ENCODE measurements around the gene STK24. TPM values are rescaled to one million over a fixed set of nuclear protein-coding genes. Genes with fewer than 3 reads are reported as not detected.

Gene STK24
- total RNA-seq, 2 experiments from 2014 or later, result 140 to 147 TPM

DNA sequence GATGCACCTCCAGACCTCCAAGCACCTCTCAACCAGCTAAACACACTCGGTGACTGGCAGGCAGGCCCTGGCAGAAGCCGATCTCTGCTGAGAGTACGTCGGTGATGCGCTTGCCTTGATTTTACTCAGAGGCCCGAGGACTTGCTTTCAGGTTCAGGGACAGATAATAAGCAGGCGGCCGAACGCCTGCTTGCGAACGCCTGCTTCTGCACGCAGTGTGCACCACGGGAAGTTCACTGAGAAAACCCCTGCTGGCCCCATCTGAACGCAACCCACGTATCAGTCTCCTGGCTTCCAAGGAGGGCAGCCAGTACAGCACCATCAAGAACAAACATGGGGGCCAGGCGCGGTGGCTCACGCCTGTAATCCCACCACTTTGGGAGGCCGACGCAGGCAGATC is 108.0 kb downstream of the STK24 start:
- Mint-ChIP-seq H3K27me3 (no peaks in the 10 kb centered on the region), H3K4me1 (peaks cover 11% of the 10 kb centered on the region), H3K9me3 (peaks cover 4% of the 10 kb centered on the region), H3K4me3 (no peak overlapping the region), H3K27ac (no peak overlapping the region), H3K36me3 (peaks cover 32% of the 10 kb centered on the region)
- ATAC-seq (ENCODE audit: low read depth) (no peak), DNase-seq (no peak)
- POLR2A ChIA-PET, result no interaction called here

DNA sequence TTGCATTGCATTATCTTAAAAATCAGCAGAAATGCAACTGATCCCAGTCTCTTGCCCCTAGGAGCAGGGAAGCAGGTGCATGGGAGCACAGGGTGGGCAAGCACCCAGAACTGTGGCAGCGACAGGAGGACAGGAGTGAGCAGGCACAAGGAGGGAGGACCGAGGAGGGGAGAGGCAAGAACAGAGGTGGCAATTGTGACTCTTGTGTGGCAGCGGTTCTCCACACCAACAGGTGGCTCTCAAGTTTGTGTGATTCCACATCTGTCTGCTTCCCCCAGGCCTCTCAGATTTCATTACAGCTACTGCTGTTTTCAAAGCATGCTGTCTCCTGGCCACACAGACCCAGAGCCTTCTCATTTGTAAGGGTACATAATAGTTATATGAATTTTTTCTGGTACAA is 108.5 kb downstream of the STK24 start:
- POLR2A ChIA-PET, result no interaction called here
- Mint-ChIP-seq H3K36me3 (peaks cover 32% of the 10 kb centered on the region), H3K27ac (no peak overlapping the region), H3K27me3 (no peaks in the 10 kb centered on the region), H3K9me3 (peaks cover 4% of the 10 kb centered on the region), H3K4me3 (no peak overlapping the region), H3K4me1 (peaks cover 10% of the 10 kb centered on the region)
- ATAC-seq (ENCODE audit: low read depth) (no peak), DNase-seq (no peak)

DNA sequence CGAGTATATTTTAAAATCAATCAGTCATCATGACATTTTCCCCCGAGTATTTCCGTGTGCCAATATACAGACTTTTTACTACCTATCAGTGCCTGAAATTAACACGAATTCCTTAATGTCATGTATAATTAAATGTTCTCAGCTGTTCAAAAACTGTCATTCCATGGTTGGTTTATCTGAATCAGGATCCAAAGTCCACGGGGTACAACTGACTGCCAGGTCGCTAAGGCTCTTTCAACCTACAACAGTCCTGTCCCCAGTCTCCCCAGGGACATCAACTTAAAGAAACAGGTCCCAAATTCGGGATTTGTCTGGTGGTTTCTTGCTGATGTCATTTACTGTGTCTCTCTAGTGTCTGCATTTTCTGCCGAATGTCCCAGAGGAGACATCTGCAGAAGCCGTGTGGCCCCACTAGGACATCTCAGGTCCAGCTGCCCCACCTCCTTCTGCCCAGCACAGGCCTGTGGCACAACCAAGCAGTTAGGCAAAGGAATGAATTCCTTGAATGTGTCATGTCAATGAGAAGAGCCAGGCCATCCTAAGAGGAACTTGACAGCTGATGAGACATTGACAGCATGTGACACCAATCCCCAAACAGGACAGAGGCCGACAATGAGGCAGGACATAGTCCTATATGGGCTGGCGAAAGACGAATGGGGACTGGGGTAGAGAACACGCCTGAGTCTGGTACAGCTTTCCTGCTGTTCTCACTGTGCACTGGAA is 109.5 kb downstream of the STK24 start:
- POLR2A ChIA-PET, result no interaction called here
- Mint-ChIP-seq H3K36me3 (peaks cover 32% of the 10 kb centered on the region), H3K4me1 (peaks cover 5% of the 10 kb centered on the region), H3K27me3 (no peaks in the 10 kb centered on the region), H3K9me3 (no peaks in the 10 kb centered on the region), H3K4me3 (no peak overlapping the region), H3K27ac (peak overlapping the region; percentile 27)
- ATAC-seq (ENCODE audit: low read depth), result no peak
- no peak for DNase-seq

DNA sequence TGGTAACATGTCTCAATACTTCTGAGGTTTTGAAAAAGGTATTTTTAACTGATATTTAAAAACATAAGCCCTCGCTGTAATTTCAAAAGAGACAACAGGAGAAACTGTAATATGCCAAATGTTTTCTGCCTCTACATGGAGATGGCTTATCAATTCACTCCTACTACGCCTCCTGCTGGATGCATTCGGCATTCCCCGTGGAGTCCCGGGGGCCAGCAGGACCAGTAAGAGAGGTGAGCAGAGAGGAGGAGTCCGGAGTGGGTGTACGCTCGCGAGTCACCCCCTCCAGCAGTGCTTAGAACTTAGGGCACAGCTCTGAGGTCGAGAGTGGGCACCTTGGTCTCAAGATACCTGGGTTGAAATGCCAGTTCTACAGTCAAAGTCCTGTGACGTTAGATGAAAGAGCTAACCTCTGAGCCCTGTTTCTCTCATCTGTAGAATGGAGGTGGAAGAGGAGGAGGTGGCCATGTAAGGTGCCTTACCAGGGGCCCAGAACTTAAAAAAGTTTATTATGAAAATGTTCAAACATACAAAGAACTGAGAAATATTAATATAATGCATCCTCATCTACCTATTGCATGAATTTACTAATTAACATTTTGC is 110.2 kb downstream of the STK24 start:
- H3K4me3 Mint-ChIP-seq, result no peak overlapping the region
- DNase-seq (no peak), ATAC-seq (ENCODE audit: low read depth) (no peak)
- peaks cover 29% of the 10 kb centered on the region for H3K36me3 Mint-ChIP-seq
- H3K27ac Mint-ChIP-seq, result no peak overlapping the region
- POLR2A ChIA-PET, result no interaction called here
- peaks cover 5% of the 10 kb centered on the region for H3K4me1 Mint-ChIP-seq
- H3K27me3 Mint-ChIP-seq, result no peaks in the 10 kb centered on the region
- no peaks in the 10 kb centered on the region for H3K9me3 Mint-ChIP-seq

DNA sequence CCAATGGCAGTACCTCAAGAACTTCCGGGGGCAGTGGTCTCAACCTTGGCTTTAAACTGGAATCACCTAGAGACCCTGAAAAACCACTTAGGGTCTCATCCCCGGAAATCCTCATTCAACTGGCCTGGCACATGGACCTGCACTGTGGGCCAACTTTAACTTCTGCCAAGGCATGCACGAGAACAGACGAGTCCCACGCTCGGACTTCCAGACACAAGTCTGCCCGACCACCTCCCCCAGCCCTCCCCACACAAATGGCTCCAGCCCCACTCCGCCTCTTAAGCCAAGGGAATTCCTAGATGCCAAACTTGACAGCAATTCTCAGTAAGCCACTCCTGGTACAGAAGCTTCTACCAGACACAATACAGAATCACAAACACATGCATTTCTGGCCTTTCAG is 114.0 kb downstream of the STK24 start:
- Mint-ChIP-seq H3K4me3 (no peak overlapping the region), H3K27ac (no peak overlapping the region), H3K36me3 (peaks cover 29% of the 10 kb centered on the region), H3K4me1 (peaks cover 4% of the 10 kb centered on the region), H3K9me3 (no peaks in the 10 kb centered on the region), H3K27me3 (no peaks in the 10 kb centered on the region)
- POLR2A ChIA-PET, result no interaction called here
- ATAC-seq (ENCODE audit: low read depth), result no peak
- DNase-seq, result peak; percentile 15

DNA sequence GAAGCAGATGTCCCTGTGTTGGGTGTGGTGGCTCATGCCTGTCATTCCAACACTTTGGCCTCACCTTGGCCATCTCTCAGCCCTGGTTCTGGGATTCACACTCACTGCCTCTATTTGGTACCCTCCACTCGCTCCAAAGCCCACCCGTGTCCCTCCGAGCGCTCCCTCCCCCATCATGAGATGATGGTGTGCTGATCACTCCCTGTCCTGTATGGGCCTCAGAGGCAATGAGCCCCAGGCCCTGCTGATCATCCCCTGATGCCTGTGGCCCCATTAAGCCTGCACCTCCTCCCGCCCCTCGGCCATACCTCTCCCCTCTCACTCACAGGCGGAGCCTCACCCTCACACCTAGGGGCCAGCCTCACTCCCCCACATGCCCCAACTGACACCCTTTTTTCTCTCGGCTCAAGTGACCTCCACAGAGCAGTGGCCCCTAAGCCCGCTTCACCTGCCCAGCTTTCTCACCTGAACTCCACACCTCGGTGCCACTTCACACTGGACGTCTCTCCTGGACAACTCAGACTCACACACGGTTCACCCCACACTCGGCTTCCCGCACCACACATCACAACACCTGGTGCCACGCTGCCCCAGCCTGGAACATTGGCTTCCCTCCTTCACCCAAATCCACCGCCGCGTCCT is 114.5 kb downstream of the STK24 start:
- ATAC-seq (ENCODE audit: low read depth) (no peak), DNase-seq (no peak)
- POLR2A ChIA-PET, result no interaction called here
- H3K27me3 Mint-ChIP-seq, result no peaks in the 10 kb centered on the region
- no peaks in the 10 kb centered on the region for H3K9me3 Mint-ChIP-seq
- peak overlapping the region; percentile 44 for H3K27ac Mint-ChIP-seq
- H3K36me3 Mint-ChIP-seq, result peaks cover 29% of the 10 kb centered on the region
- no peak overlapping the region for H3K4me3 Mint-ChIP-seq
- H3K4me1 Mint-ChIP-seq, result peaks cover 4% of the 10 kb centered on the region

DNA sequence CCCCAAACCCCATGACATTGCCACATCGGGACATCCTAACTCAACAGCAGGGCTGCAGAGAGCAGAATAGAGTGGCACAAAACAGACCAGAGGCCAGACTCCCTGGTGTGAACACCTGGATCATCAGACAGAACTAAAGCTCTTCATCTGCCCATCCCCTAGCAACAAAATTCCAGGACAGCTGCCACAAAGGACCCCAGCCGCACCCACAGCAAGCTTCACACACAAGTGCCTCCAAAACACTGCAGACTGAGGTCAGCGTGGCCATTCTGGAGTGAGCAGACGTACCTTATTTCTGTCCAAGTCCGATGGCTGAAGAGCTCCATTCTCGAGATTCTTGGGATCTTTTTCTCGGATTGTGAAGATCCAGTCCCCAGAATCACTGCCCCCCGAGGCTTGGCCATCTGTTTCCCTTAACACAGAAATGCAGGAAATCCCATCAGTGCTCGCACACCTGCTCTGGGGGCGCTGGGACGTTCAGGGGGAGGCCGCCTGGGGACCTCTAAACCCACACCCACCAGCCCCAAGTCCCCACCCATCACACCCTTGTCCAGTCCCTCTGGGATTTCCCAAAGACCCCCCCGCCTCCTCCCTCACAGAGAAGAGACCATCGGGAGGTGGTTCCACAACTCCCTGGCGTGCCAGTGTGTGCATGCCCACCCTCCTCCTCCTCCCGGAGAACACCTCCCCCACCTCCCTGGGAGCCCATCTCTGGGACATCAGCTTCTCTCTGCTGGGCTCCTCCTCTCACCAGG is 115.2 kb downstream of the STK24 start:
- Mint-ChIP-seq H3K36me3 (peaks cover 31% of the 10 kb centered on the region), H3K27ac (no peak overlapping the region), H3K27me3 (no peaks in the 10 kb centered on the region), H3K4me3 (no peak overlapping the region), H3K4me1 (peaks cover 2% of the 10 kb centered on the region), H3K9me3 (no peaks in the 10 kb centered on the region)
- no peak for DNase-seq
- POLR2A ChIA-PET, result no interaction called here
- no peak for ATAC-seq (ENCODE audit: low read depth)

DNA sequence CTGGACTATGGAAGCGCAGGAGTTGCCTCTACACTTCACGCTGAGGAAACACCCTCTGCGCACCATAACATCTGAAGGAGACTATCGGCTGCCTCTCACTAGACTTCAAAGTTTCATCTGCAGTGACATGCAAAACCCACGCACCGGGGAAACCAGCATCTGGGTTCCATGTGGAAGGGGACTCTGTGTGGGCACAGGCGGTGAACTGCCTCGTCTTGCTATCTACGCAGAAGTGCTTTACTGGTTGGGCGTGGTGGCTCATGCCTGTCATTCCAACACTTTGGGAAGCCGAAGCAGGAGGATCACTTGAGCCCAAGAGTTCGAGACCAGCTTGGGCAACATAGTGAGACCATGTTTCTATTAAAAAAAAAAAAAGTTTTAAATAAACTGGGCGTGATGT is 116.4 kb downstream of the STK24 start:
- POLR2A ChIA-PET, result no interaction called here
- H3K27me3 Mint-ChIP-seq, result no peaks in the 10 kb centered on the region
- H3K4me1 Mint-ChIP-seq, result no peaks in the 10 kb centered on the region
- DNase-seq, result no peak
- ATAC-seq (ENCODE audit: low read depth), result no peak
- H3K27ac Mint-ChIP-seq, result no peak overlapping the region
- peaks cover 32% of the 10 kb centered on the region for H3K36me3 Mint-ChIP-seq
- no peaks in the 10 kb centered on the region for H3K9me3 Mint-ChIP-seq
- no peak overlapping the region for H3K4me3 Mint-ChIP-seq

DNA sequence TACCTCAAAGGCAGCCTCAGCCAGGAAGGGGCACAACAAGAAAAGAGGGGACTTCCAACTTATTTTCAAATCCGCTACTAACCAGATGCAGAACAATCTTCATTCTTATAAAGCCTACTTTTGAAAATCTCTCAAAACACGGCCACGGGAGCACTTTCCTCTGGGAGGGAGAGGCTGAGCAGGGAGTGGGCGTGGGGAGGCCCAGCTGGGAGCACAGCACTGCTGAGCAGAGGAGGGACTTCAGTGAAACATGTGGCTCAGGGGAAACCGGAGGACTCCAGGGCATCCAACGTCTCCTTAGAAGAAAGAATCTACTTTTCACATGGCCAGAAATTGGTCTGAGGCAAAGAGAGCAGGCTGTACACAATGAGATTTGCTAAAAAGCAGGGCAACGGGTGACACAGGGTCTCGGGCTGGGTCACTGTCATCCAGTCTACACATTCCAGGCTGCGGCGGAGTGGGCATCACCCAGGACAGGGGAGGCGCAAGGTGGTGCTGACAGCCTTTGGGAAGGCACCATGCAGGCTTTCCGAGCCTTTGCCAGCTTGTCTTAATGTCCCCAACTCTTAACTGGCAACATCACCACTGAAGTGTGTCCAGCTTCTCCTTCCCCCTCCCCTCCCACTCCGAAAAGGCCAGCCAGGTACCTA is 117.1 kb downstream of the STK24 start:
- no peak overlapping the region for H3K4me3 Mint-ChIP-seq
- peaks cover 29% of the 10 kb centered on the region for H3K36me3 Mint-ChIP-seq
- H3K27me3 Mint-ChIP-seq, result no peaks in the 10 kb centered on the region
- no peaks in the 10 kb centered on the region for H3K4me1 Mint-ChIP-seq
- ATAC-seq (ENCODE audit: low read depth) (no peak), DNase-seq (no peak)
- POLR2A ChIA-PET, result no interaction called here
- no peaks in the 10 kb centered on the region for H3K9me3 Mint-ChIP-seq
- H3K27ac Mint-ChIP-seq, result no peak overlapping the region

DNA sequence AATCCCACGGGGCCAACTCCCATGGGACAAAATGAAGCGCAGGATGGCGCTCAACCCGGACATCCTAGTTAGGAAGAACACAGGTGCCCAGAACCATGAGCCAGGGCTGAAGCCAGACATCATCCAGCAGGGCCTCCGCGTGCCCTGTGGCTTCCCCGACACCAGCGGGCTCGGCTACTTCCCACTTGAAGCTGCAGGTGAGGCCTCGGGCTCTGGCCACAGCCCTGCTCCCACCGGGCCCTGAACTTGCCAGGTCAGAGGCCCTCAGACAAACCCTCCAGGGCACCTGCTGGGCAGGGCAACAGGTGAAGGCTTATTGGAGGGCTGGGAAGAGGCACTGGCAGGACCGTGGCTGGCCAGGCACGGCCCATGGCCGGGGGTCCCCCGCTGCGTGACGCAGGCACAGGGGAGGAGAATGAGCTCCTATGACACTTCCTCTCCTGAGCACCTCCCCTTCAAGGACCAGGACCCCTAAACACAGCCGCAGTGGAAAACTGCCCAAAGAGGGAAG is 117.7 kb downstream of the STK24 start:
- DNase-seq (no peak), ATAC-seq (ENCODE audit: low read depth) (no peak)
- H3K9me3 Mint-ChIP-seq, result no peaks in the 10 kb centered on the region
- no peak overlapping the region for H3K4me3 Mint-ChIP-seq
- peaks cover 29% of the 10 kb centered on the region for H3K36me3 Mint-ChIP-seq
- no peaks in the 10 kb centered on the region for H3K4me1 Mint-ChIP-seq
- no peaks in the 10 kb centered on the region for H3K27me3 Mint-ChIP-seq
- POLR2A ChIA-PET, result interaction anchor here (0.5 kb wide), 1 partner anchor 67 kb away, joined by 3 read pairs; no protein-coding TSS in a partner anchor
- no peak overlapping the region for H3K27ac Mint-ChIP-seq

DNA sequence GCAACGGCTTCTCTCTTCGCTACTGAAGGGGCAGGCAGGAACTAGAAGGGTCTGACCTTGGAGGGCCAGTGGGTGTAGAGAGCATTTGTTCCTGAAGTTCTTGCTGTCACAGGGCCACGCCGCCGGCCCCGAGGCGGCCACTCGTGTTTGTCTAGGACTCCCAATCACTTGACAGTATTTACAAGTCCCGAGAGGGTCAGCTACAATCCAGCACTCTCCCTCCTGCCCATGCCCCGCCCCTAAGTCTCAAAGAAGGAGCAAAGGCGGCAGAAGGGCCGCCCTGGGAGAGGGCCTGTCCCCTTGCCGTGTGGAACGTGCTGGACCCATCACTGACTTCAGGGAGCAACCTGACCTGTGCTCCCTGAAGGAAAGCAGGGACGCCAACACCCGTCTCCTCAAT is 118.5 kb downstream of the STK24 start:
- no peak overlapping the region for H3K27ac Mint-ChIP-seq
- no peak overlapping the region for H3K4me3 Mint-ChIP-seq
- H3K27me3 Mint-ChIP-seq, result no peaks in the 10 kb centered on the region
- no peaks in the 10 kb centered on the region for H3K4me1 Mint-ChIP-seq
- no peak for ATAC-seq (ENCODE audit: low read depth)
- peaks cover 25% of the 10 kb centered on the region for H3K36me3 Mint-ChIP-seq
- POLR2A ChIA-PET, result no interaction called here
- no peaks in the 10 kb centered on the region for H3K9me3 Mint-ChIP-seq
- no peak for DNase-seq

DNA sequence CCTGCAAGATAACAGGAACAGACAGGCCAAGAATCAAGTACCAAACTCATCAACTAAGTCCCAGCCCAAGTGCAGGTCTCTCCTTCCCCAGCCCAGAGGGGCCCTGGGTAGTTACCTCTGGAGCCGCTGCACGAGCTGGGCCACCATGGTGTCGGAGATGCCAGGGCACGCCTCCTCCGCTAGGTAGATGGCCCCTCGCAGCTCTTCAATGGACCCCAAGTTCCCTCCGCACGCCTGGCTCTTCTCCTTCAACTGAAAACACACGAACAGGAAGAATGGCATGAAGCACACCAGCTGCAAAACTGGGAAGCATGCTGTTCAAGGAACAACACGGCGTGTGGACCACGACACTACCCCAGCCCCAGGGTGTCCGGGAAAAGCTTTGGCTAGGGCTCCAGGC is 119.9 kb downstream of the STK24 start:
- DNase-seq (no peak), ATAC-seq (ENCODE audit: low read depth) (no peak)
- H3K4me3 Mint-ChIP-seq, result no peak overlapping the region
- no peaks in the 10 kb centered on the region for H3K9me3 Mint-ChIP-seq
- H3K4me1 Mint-ChIP-seq, result no peaks in the 10 kb centered on the region
- H3K27me3 Mint-ChIP-seq, result no peaks in the 10 kb centered on the region
- POLR2A ChIA-PET, result no interaction called here
- peaks cover 15% of the 10 kb centered on the region for H3K36me3 Mint-ChIP-seq
- H3K27ac Mint-ChIP-seq, result no peak overlapping the region

DNA sequence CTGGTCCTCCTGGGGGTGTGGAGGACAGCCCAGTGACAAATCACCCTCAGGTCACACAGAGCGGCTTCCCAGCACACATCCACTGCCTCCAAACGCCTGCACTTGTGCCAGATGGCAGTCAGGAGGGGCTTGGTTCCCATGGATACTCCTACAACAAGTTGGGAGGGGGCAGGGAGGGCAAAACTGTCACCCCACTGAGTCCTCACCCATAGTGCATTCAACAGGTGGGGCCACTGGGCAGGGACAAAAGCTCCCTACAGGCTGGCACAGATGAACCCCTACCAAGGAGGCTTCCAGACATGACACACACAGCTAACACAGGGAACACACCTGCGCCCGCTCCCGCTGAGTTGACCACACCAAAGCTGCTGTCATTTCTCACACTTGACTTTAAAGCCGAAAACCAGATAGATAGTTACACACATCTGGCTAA is 120.5 kb downstream of the STK24 start:
- ATAC-seq (ENCODE audit: low read depth), result no peak
- Mint-ChIP-seq H3K9me3 (no peaks in the 10 kb centered on the region), H3K27ac (no peak overlapping the region), H3K4me1 (peaks cover 3% of the 10 kb centered on the region), H3K4me3 (no peak overlapping the region), H3K36me3 (peaks cover 17% of the 10 kb centered on the region), H3K27me3 (no peaks in the 10 kb centered on the region)
- no peak for DNase-seq
- POLR2A ChIA-PET, result no interaction called here

Data from activated naive CD8-positive, alpha-beta T cell treated with anti-CD3 and anti-CD28 coated beads, Interleukin-2, amount 10 ng/mL, durations not matched to agents 7 days and 5 days (primary cell).